ENCODE data around the gene EIF3D. TPM values are rescaled to one million over a fixed set of nuclear protein-coding genes. Genes with fewer than 3 reads are reported as not detected.
A peak's percentile ranks its signal among the peaks of the same experiment; 100 is the strongest.

The EIF3D gene
- total and polyA plus RNA-seq, 9 of the 15 experiments (the other 6 are each of a cell fraction or from before 2014, with no cell fraction given): 191 to 422 (median 279) TPM

DNA sequence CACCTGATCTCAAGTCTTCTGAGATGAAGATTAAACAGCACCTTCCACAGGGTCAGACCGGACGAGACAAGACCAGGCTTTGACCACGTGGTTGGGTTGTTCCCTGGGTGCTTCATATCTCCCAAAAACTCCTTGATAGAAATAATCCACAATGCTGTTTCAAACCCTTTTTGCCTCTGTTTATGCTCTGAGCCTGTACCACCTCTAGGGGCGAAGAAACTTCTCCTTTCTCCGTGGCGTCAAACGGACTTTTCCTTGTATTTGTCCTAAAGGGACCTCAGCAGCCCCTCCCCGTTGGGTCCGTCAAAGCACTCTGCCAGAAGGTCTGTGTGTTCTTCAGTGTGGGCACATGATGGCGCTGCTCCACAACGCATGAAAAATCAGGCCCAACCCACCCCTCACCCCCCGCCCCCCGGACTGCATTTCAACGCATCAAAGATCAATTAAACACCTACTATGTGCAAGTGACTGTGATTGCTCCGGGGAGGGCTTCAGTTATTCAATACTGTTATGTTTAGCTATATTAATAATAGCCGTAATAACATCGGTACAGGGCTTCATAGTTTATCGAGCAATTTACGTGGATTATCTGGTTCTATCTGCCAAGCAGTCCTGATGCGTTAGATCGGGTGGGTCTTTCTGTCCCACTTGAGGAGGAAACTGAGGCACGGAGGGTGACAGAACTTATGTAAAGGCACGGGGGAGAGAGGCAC lies 17.3 kb upstream of the EIF3D start:
- Histone ChIP-seq H3K4me2 (ENCODE audit: insufficient read depth, low read length) (peak overlapping the region; percentile 58), H3K79me2 (ENCODE audit: control insufficient read depth, insufficient read depth, low read length) (no peaks in the 10 kb centered on the region), H3K27me3 (ENCODE audit: control insufficient read depth in 2 of 2, insufficient read depth in 2 of 2, low read length in 2 of 2) (peaks cover 2 to 9% of the 10 kb centered on the region in 2 experiments; a peak in 3 of 5 replicates), H3K9me1 (ENCODE audit: control insufficient read depth, insufficient read depth, low read length) (no peaks in the 10 kb centered on the region), H3K4me1 (replicated peaks in 1 of 2; ENCODE audit: control insufficient read depth in 2 of 2, insufficient read depth in 2 of 2, low read length in 2 of 2) (peaks cover 5 to 15% of the 10 kb centered on the region in 2 experiments; a peak in 4 of 5 replicates), H3K4me3 (no peak overlapping the region), H3K36me3 (ENCODE audit: control insufficient read depth, insufficient read depth, low read length) (no peaks in the 10 kb centered on the region), H3K9ac (ENCODE audit: insufficient read depth in 1 of 2, low read depth in 2 of 2, low read length in 2 of 2) (peak overlapping the region; percentile 54 to 58; a peak in 2 of 4 replicates), H3K9me3 (replicated peaks; ENCODE audit: control insufficient read depth, insufficient read depth, low read depth, low read length) (no peaks in the 10 kb centered on the region), H4K20me1 (replicated peaks; ENCODE audit: control insufficient read depth, insufficient read depth, low read length) (no peaks in the 10 kb centered on the region), H3K27ac (ENCODE audit: extremely low read depth, low read depth, low read length) (peak overlapping the region; percentile 62; the same call in 1 of the 3 replicates), H2AFZ (ENCODE audit: low read depth, low read length) (peak overlapping the region; percentile 95)
- in situ Hi-C loops (cut with MboI) (loop anchor here (10.0 kb wide), 1 partner anchor 319 kb away; the partner anchor contains the start of gene NCF4), intact Hi-C loops (cut with micrococcal nuclease) (loop anchor here (1.0 to 5.0 kb wide), 3 partner anchors 226 to 431 kb away; no protein-coding TSS in a partner anchor)
- FAIRE-seq (peak; percentile 89), DNase-seq (ENCODE audit: extremely low read depth in 1 of 4, low spot score in 3 of 4) (peak; percentile 75 to 80 (median 78)), ATAC-seq (peak; percentile 93)
- ChIA-PET POLR2A (interaction anchor here (0.5 kb wide), 1 partner anchor 257 kb away, joined by 3 read pairs; no protein-coding TSS in a partner anchor), CTCF (ENCODE audit: low intra/inter-chr PET ratio) (interaction anchor here (0.9 to 3.1 kb wide), 3 partner anchors 310 to 498 kb away, joined by 5 to 22 read pairs (median 20); no protein-coding TSS in a partner anchor)
- WGBS (ENCODE audit: insufficient coverage, low coverage, missing lambda C conversion rate): 11% methylated on average over 18 of the region's 23 CpGs
- no TSS peak for BruUV-seq (replicated peaks)
- no peak for TF ChIP-seq ZFPM2 (CRISPR knock-in tag; IDR thresholded peaks at IDR 0.05)
- TF ChIP-seq SNRNP70 (optimal IDR thresholded peaks at IDR 0.05; ENCODE audit: low read depth, low read length): no peak
- no peak for TF ChIP-seq GTF2E2 (tag; IDR thresholded peaks at IDR 0.05)
- no peak for TF ChIP-seq GTF2F1 (IDR thresholded peaks at IDR 0.05; ENCODE audit: low read depth, low read length)
- no peak for TF ChIP-seq HDAC3 (IDR thresholded peaks at IDR 0.05; ENCODE audit: borderline replicate concordance, partially characterized antibody)
- no peak for TF ChIP-seq NFE2L1 (tag; IDR thresholded peaks at IDR 0.05; ENCODE audit: borderline replicate concordance, low read depth)
- TF ChIP-seq TEAD2 (tag; IDR thresholded peaks at IDR 0.05): no peak
- no peak for TF ChIP-seq CBX5 (IDR thresholded peaks at IDR 0.05; ENCODE audit: borderline replicate concordance, low read depth)
- TF ChIP-seq TEAD4 (IDR thresholded peaks at IDR 0.05; ENCODE audit: low read length): no peak
- TF ChIP-seq TEAD4 (CRISPR knock-in tag; IDR thresholded peaks at IDR 0.05; ENCODE audit: borderline replicate concordance): no peak
- peak; percentile 14; the same call in 1 of the 2 replicates for TF ChIP-seq ZKSCAN8 (CRISPR knock-in tag; IDR thresholded peaks at IDR 0.05)
- no peak for TF ChIP-seq TCF15 (CRISPR knock-in tag; IDR thresholded peaks at IDR 0.05)
- TF ChIP-seq RCOR1 (IDR thresholded peaks at IDR 0.05; ENCODE audit: borderline replicate concordance in 1 of 2, low read depth in 2 of 2, low read length in 2 of 2): no peak
- no peak for TF ChIP-seq GTF2B (IDR thresholded peaks at IDR 0.05; ENCODE audit: extremely low read depth, insufficient read length)
- no peak for TF ChIP-seq ATF1 (CRISPR knock-in tag; IDR thresholded peaks at IDR 0.05)
- no peak for TF ChIP-seq ATF1 (tag; IDR thresholded peaks at IDR 0.05)
- TF ChIP-seq MAFK (IDR thresholded peaks at IDR 0.05; ENCODE audit: low read length): no peak
- TF ChIP-seq BDP1 (IDR thresholded peaks at IDR 0.05; ENCODE audit: insufficient read depth, insufficient read length): no peak
- no peak for TF ChIP-seq ZNF551 (CRISPR knock-in tag; IDR thresholded peaks at IDR 0.05)
- TF ChIP-seq, protein P1, sequence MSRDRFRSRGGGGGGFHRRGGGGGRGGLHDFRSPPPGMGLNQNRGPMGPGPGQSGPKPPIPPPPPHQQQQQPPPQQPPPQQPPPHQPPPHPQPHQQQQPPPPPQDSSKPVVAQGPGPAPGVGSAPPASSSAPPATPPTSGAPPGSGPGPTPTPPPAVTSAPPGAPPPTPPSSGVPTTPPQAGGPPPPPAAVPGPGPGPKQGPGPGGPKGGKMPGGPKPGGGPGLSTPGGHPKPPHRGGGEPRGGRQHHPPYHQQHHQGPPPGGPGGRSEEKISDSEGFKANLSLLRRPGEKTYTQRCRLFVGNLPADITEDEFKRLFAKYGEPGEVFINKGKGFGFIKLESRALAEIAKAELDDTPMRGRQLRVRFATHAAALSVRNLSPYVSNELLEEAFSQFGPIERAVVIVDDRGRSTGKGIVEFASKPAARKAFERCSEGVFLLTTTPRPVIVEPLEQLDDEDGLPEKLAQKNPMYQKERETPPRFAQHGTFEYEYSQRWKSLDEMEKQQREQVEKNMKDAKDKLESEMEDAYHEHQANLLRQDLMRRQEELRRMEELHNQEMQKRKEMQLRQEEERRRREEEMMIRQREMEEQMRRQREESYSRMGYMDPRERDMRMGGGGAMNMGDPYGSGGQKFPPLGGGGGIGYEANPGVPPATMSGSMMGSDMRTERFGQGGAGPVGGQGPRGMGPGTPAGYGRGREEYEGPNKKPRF (IDR thresholded peaks at IDR 0.05; ENCODE audit: low read depth, low read length): no peak
- no peak for TF ChIP-seq DDX20 (tag; IDR thresholded peaks at IDR 0.05; ENCODE audit: low read depth)

Measured in K562 (cell line).